ENCODE data around the gene TBC1D1. TPM values are rescaled to one million over a fixed set of nuclear protein-coding genes. Genes with fewer than 3 reads are reported as not detected.

The TBC1D1 gene
- total and polyA plus RNA-seq, 2 of the 8 experiments (the other 6 are each of a cell fraction or from before 2014, with no cell fraction given): 96.9 to 162 TPM

GRCh38 chr4:38122060-38122459, 231.2 kb downstream of the TBC1D1 start:
- no peak overlapping the region for H3K14ac ChIP-seq (ENCODE audit: insufficient read length)
- no peak overlapping the region for H2AFZ ChIP-seq (ENCODE audit: low read length)
- no peak overlapping the region for H3K27ac ChIP-seq (ENCODE audit: low read depth, low read length)
- H3K4me3 ChIP-seq (ENCODE audit: extremely low read depth in 1 of 4, insufficient read depth in 2 of 4, low read depth in 3 of 4, low read length in 4 of 4): no peak overlapping the region
- no peak overlapping the region for H4K8ac ChIP-seq (ENCODE audit: extremely low read depth, insufficient read depth, low read length)
- no peak for FAIRE-seq
- peaks cover 0 to 4% (median 0%) of the 10 kb centered on the region in 4 experiments; a peak in 3 of 7 replicates for H3K4me1 ChIP-seq (replicated peaks in 1 of 4; ENCODE audit: control insufficient read depth in 3 of 4, insufficient read depth in 4 of 4, low read length in 3 of 4)
- no peaks in the 10 kb centered on the region for H3K79me2 ChIP-seq (ENCODE audit: control insufficient read depth in 1 of 2, insufficient read depth in 2 of 2, low read length in 2 of 2)
- ChIA-PET CTCF (ENCODE audit: partially characterized antibody) (no interaction called here), POLR2A (ENCODE audit: partially characterized antibody) (no interaction called here)
- H3K4ac ChIP-seq (replicated peaks; ENCODE audit: insufficient read length, low read depth, low read length): no peak overlapping the region
- H3K18ac ChIP-seq (ENCODE audit: extremely low read depth, low read length): no peak overlapping the region
- TF ChIP-seq MAFK (IDR thresholded peaks at IDR 0.05; ENCODE audit: low read depth, low read length): no peak
- no peak for TF ChIP-seq CBX5 (IDR thresholded peaks at IDR 0.05; ENCODE audit: low read depth, low read length)
- TF ChIP-seq TAF7 (optimal IDR thresholded peaks at IDR 0.05; ENCODE audit: borderline replicate concordance, low read depth, low read length): no peak
- no peak for TF ChIP-seq TBP (IDR thresholded peaks at IDR 0.05; ENCODE audit: low read depth, low read length)
- TF ChIP-seq FOSL1 (IDR thresholded peaks at IDR 0.05; ENCODE audit: insufficient read depth, low read depth, low read length): no peak
- no peak for TF ChIP-seq SIRT6 (IDR thresholded peaks at IDR 0.05; ENCODE audit: low read length)
- TF ChIP-seq KDM1A (IDR thresholded peaks at IDR 0.05; ENCODE audit: borderline replicate concordance, low read length): no peak
- TF ChIP-seq, protein P1, sequence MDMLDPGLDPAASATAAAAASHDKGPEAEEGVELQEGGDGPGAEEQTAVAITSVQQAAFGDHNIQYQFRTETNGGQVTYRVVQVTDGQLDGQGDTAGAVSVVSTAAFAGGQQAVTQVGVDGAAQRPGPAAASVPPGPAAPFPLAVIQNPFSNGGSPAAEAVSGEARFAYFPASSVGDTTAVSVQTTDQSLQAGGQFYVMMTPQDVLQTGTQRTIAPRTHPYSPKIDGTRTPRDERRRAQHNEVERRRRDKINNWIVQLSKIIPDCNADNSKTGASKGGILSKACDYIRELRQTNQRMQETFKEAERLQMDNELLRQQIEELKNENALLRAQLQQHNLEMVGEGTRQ (IDR thresholded peaks at IDR 0.05; ENCODE audit: low read length): no peak
- no peak for TF ChIP-seq SRF (IDR thresholded peaks at IDR 0.05; ENCODE audit: low read depth, low read length)
- TF ChIP-seq CEBPB (IDR thresholded peaks at IDR 0.05; ENCODE audit: low read depth, low read length): no peak
- TF ChIP-seq SIX5 (IDR thresholded peaks at IDR 0.05; ENCODE audit: low read depth, low read length): no peak
- H3K56ac ChIP-seq (replicated peaks; ENCODE audit: insufficient read length, low read depth, low read length): no peak overlapping the region
- no peaks in the 10 kb centered on the region for H3K9me3 ChIP-seq (ENCODE audit: insufficient read depth in 2 of 2, low read depth in 1 of 2, low read length in 1 of 2)
- no peak overlapping the region; a peak in 1 of 7 replicates for H3K9ac ChIP-seq (replicated peaks in 1 of 4; ENCODE audit: extremely low read depth in 1 of 4, low read depth in 3 of 4, low read length in 3 of 4)
- peaks cover 0 to 31% (median 10%) of the 10 kb centered on the region in 4 experiments; a peak in 6 of 8 replicates for H3K36me3 ChIP-seq (ENCODE audit: control insufficient read depth in 2 of 4, insufficient read depth in 4 of 4, low read length in 3 of 4)
- no peak overlapping the region for H2BK5ac ChIP-seq (ENCODE audit: low read depth, low read length)
- no peak overlapping the region for H2BK20ac ChIP-seq (ENCODE audit: low read length)
- no peaks in the 10 kb centered on the region for H4K20me1 ChIP-seq (replicated peaks in 1 of 2; ENCODE audit: control insufficient read depth in 1 of 2, insufficient read depth in 2 of 2, low read length in 2 of 2)
- H2BK12ac ChIP-seq (ENCODE audit: low read depth, low read length): no peak overlapping the region
- no peak overlapping the region for H2BK15ac ChIP-seq (ENCODE audit: low read length)
- DNase-seq (ENCODE audit: low read depth in 1 of 2, low spot score in 2 of 2): no peak
- no peak overlapping the region for H4K5ac ChIP-seq (ENCODE audit: insufficient read length, low read depth, low read length)
- no peaks in the 10 kb centered on the region for H3K79me1 ChIP-seq (ENCODE audit: low read depth, low read length)
- H3K27me3 ChIP-seq (replicated peaks in 1 of 4; ENCODE audit: control insufficient read depth in 3 of 4, extremely low read depth in 1 of 4, insufficient read depth in 3 of 4, low read length in 3 of 4): peaks cover under 1 to 4% (median 2%) of the 10 kb centered on the region in 4 experiments; a peak in 5 of 7 replicates
- 87% methylated on average over 6 of the region's 6 CpGs; no CpG with 5 or more reads in 1 of the 2 experiments for WGBS, 2 experiments (ENCODE audit: extremely low coverage in 1 of 2, insufficient coverage in 1 of 2, insufficient read length in 1 of 2, insufficient replicate concordance in 2 of 2, low coverage in 1 of 2, low lambda C conversion rate in 2 of 2, missing lambda C conversion rate in 1 of 2)
- no peak overlapping the region for H2BK120ac ChIP-seq (replicated peaks; ENCODE audit: low read depth, low read length)
- H2AK5ac ChIP-seq (ENCODE audit: low read depth, low read length): no peak overlapping the region
- no peak overlapping the region for H3K4me2 ChIP-seq (ENCODE audit: insufficient read depth in 1 of 2, low read depth in 2 of 2, low read length in 2 of 2)
- H3K23ac ChIP-seq (ENCODE audit: insufficient read length): no peak overlapping the region
- no peak overlapping the region for H4K91ac ChIP-seq (replicated peaks; ENCODE audit: insufficient read length, low read length)
- H3K23me2 ChIP-seq (ENCODE audit: low read depth, low read length): no peaks in the 10 kb centered on the region
